GM06990 (cell line): Measurements from ENCODE around the gene ANKRD27.
"Not testable (repeated sequence)": the region's sequence is repeated elsewhere in the genome, so short reads cannot be mapped to it uniquely, and the experiment has no call there.

Experiments used
- DNase-seq: peaks from one replicate; pipeline ENCODE4 v3.0.0-alpha.2; 2011; ENCODE audit not compliant: insufficient read length; ENCODE audit errors: extremely low read depth
- H3K27me3 ChIP-seq: replicated peaks from 2 replicates; pipeline ENCODE4 v1.6.0; 2011; ENCODE audit warnings: low read length; ENCODE audit not compliant: control insufficient read depth, insufficient read depth
- H3K36me3 ChIP-seq: 2 replicates; pipeline ENCODE4 v1.5.1; 2011; ENCODE audit warnings: low read length; ENCODE audit not compliant: control insufficient read depth, insufficient read depth
- H3K4me3 ChIP-seq: replicated peaks from 2 replicates; pipeline ENCODE4 v1.5.1; 2011; ENCODE audit warnings: low read depth, mild to moderate bottlenecking, control low read depth, low read length
- CTCF ChIP-seq: IDR thresholded peaks from 2 replicates; pipeline ENCODE4 v1.5.1; 2011; ENCODE audit warnings: low read length, control low read depth, mild to moderate bottlenecking, inconsistent platforms; ENCODE audit not compliant: insufficient read depth, poor library complexity, severe bottlenecking

Gene ANKRD27

DNA sequence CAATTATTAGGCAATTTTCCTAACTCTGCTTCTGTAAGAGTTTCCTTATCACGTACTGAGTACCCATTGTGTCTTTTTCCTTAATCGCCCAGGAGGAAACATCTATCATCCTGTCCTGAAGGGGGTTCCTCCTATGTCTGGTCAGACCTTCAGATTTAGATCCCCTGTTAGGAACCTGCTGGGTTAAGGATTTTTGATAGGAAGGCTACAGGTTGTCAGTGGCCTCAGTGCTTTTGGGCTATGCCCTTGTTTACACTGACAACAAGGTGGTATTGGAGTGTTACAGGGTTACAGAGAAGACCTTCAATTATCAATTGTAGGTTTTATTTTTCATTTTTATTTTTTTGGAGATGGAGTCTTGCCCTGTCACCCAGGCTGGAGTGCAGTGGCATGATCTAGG lies 19.9 kb upstream of the ANKRD27 start:
- H3K36me3 ChIP-seq, DNase-seq, H3K27me3 ChIP-seq, H3K4me3 ChIP-seq: not testable (repeated sequence)

DNA sequence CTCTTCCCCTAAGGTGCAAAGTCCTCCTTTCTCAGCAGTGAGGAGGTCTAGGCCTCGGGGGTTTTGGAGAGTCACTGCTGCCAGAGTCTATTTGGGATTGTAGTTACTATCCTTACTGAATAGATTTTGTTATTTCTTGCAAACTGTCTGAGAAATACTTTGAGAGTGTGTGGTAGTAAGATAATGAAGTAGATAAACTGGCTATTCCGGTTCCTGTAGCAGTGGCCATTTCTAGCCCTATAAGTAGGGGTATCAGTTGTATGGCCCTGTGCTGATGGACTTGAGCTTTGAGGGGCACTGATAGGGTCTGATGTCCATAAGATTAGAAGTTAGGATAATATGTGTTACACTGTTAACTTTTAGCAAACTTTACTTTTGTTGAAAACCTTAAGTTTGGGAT lies 19.3 kb upstream of the ANKRD27 start:
- H3K36me3 ChIP-seq, H3K27me3 ChIP-seq, DNase-seq, H3K4me3 ChIP-seq: not testable (repeated sequence)

GRCh38 chr19:32693151-32694108 lies 18.4 kb upstream of the ANKRD27 start:
- H3K27me3 ChIP-seq, DNase-seq, H3K36me3 ChIP-seq: not testable (repeated sequence)
- peak overlapping the region; percentile 75 for H3K4me3 ChIP-seq

GRCh38 chr19:32692727-32693061 lies 17.7 kb upstream of the ANKRD27 start:
- TF ChIP-seq CTCF, result no peak
- DNase-seq, result no peak
- H3K27me3 ChIP-seq, result no peaks in the 10 kb centered on the region
- H3K4me3 ChIP-seq, result peak overlapping the region; percentile 75
- peaks cover 2% of the 10 kb centered on the region for H3K36me3 ChIP-seq

GRCh38 chr19:32691952-32692726 lies 17.2 kb upstream of the ANKRD27 start:
- peak overlapping the region; percentile 75 for H3K4me3 ChIP-seq
- peak; percentile 84 for DNase-seq
- no peaks in the 10 kb centered on the region; the same call in none of the 2 replicates for H3K36me3 ChIP-seq

DNA sequence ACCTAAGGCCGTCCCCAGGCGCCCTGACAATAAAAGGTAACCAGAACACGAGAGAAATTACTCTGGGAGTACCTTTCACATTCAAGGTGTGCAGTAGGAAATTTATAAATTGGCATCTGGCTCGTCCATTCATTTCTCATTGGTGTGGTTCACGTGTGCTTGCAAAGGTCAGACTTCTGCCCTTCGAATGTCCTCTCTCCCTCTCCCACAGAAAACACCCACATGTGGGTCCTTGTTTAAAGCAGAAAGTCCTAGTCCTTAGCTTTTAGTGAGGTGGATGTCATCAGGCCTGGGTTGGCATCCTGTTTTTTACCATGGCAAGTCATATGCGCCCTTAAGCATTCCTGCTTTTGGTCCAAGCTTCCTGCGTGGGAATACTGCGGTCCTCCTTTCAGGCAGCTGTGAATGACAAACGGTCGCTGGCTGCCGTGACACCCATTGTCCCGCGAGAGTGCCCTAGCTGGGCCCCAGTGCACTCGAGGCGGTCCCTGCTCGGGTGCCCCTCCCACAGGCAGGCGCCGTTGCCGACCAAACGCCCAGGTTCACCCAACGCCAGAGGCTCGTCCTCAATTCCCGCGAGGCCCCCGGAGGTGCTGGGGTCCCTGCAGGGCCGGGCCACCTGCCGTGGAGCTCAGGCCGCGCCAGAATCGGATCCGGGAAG lies 16.4 kb upstream of the ANKRD27 start, which contains the start of gene NUDT19:
NUDT19 (plus strand) TSS at position 531 of the 661 bp plus-strand sequence. CDS start 140 bp downstream, outside the sequence.
- peak; percentile 89 for DNase-seq
- H3K4me3 ChIP-seq, result peak within 1 kb of the TSS; percentile 75
- no peak for TF ChIP-seq CTCF
- no peaks in the 10 kb centered on the region; the same call in 1 of the 2 replicates for H3K36me3 ChIP-seq
- H3K27me3 ChIP-seq, result no peaks in the 10 kb centered on the region

More at GRCh38 chr19:32691952-32692726, 17.2 kb upstream of the ANKRD27 start:
- no peak for TF ChIP-seq CTCF
- no peaks in the 10 kb centered on the region for H3K27me3 ChIP-seq
